H9 (cell line): ENCODE results near the gene CTPS1. TPM values are rescaled to one million over a fixed set of nuclear protein-coding genes. Genes with fewer than 3 reads are reported as not detected.

Experiments
- DNase-seq: peaks from one replicate; pipeline ENCODE4 v3.0.0-alpha.2; 2017
- H2AFZ ChIP-seq: one replicate; pipeline ENCODE4 v1.6.1; 2013; ENCODE audit warnings: mild to moderate bottlenecking, low read length, control low read depth, moderate library complexity
- H2AK5ac ChIP-seq: 2 replicates; pipeline ENCODE4 v1.6.1; 2013; ENCODE audit warnings: low read length, control low read depth, mixed read lengths; ENCODE audit not compliant: insufficient read length
- H2BK120ac ChIP-seq: one replicate; pipeline ENCODE4 v1.6.1; 2013; ENCODE audit warnings: low read depth, mild to moderate bottlenecking, low read length, control low read depth, inconsistent platforms; ENCODE audit not compliant: poor library complexity, severe bottlenecking
- H2BK12ac ChIP-seq: 2 replicates; pipeline ENCODE4 v1.6.1; 2013; ENCODE audit warnings: low read length, control low read depth, mixed read lengths, low read depth; ENCODE audit not compliant: insufficient read length
- H2BK15ac ChIP-seq: 2 replicates; pipeline ENCODE4 v1.6.1; 2013; ENCODE audit warnings: low read depth, low read length, control low read depth
- H2BK20ac ChIP-seq: one replicate; pipeline ENCODE4 v1.6.1; 2013; ENCODE audit warnings: low read depth, mild to moderate bottlenecking, low read length, control low read depth, inconsistent platforms; ENCODE audit not compliant: poor library complexity, severe bottlenecking
- H2BK5ac ChIP-seq: 2 replicates; pipeline ENCODE4 v1.6.1; 2013; ENCODE audit warnings: low read length, control low read depth, mixed read lengths; ENCODE audit not compliant: insufficient read length
- H3K14ac ChIP-seq: 2 replicates; pipeline ENCODE4 v1.6.1; 2013; ENCODE audit warnings: low read length, control low read depth; ENCODE audit not compliant: insufficient read depth
- H3K18ac ChIP-seq: 2 replicates; pipeline ENCODE4 v1.6.1; 2013; ENCODE audit warnings: low read depth, mild to moderate bottlenecking, mixed read lengths, low read length, control low read depth; ENCODE audit not compliant: insufficient read length
- H3K23ac ChIP-seq: 2 replicates; pipeline ENCODE4 v1.6.1; 2013; ENCODE audit warnings: low read length, control low read depth, mixed read lengths, low read depth; ENCODE audit not compliant: insufficient read length
- H3K23me2 ChIP-seq: 2 replicates; pipeline ENCODE4 v1.6.1; 2013; ENCODE audit warnings: low read depth, mild to moderate bottlenecking, mixed read lengths, low read length, control low read depth; ENCODE audit not compliant: insufficient read length, poor library complexity, severe bottlenecking
- H3K27ac ChIP-seq: 2 replicates; pipeline ENCODE4 v1.5.1; 2013; ENCODE audit warnings: low read length, control low read depth, mixed read lengths, low read depth; ENCODE audit not compliant: insufficient read length
- H3K27me3 ChIP-seq: 2 replicates; pipeline ENCODE4 v1.6.1; 2013; ENCODE audit warnings: low read length, control low read depth, inconsistent platforms; ENCODE audit not compliant: insufficient read depth
- H3K4ac ChIP-seq: 2 replicates; pipeline ENCODE4 v1.6.1; 2013; ENCODE audit warnings: low read depth, mild to moderate bottlenecking, control low read depth, inconsistent platforms, low read length, moderate library complexity
- H3K4me1 ChIP-seq: 2 replicates; pipeline ENCODE4 v1.6.1; 2013; ENCODE audit warnings: low read length, control low read depth, inconsistent platforms; ENCODE audit not compliant: insufficient read depth
- H3K4me2 ChIP-seq: 2 replicates; pipeline ENCODE4 v1.6.1; 2013; ENCODE audit warnings: low read length, control low read depth, mixed read lengths; ENCODE audit not compliant: insufficient read length, insufficient read depth
- H3K56ac ChIP-seq: 2 replicates; pipeline ENCODE4 v1.6.1; 2013; ENCODE audit warnings: low read depth, mild to moderate bottlenecking, mixed read lengths, low read length, control low read depth; ENCODE audit not compliant: insufficient read length
- H3K79me1 ChIP-seq: 2 replicates; pipeline ENCODE4 v1.6.1; 2013; ENCODE audit warnings: low read depth, mild to moderate bottlenecking, moderate library complexity, low read length, control low read depth, inconsistent platforms; ENCODE audit not compliant: insufficient read depth, poor library complexity, severe bottlenecking
- H3K79me2 ChIP-seq: 2 replicates; pipeline ENCODE4 v1.6.1; 2013; ENCODE audit warnings: low read length, control low read depth, inconsistent platforms; ENCODE audit not compliant: insufficient read depth
- H3K9ac ChIP-seq: 2 replicates; pipeline ENCODE4 v1.6.1; 2013; ENCODE audit warnings: low read length, control low read depth, mixed read lengths; ENCODE audit not compliant: insufficient read length; ENCODE audit errors: extremely low read depth
- H3K9me3 ChIP-seq: one replicate; pipeline ENCODE4 v1.6.1; 2013; ENCODE audit warnings: low read depth, low read length, inconsistent platforms; ENCODE audit not compliant: control insufficient read depth
- H3T11ph ChIP-seq: one replicate; pipeline ENCODE4 v1.6.1; 2013; ENCODE audit warnings: mild to moderate bottlenecking, low read length, control low read depth, inconsistent platforms
- H4K20me1 ChIP-seq: one replicate; pipeline ENCODE4 v1.6.1; 2013; ENCODE audit not compliant: control insufficient read depth, insufficient read length, insufficient read depth
- H4K5ac ChIP-seq: 2 replicates; pipeline ENCODE4 v1.6.1; 2013; ENCODE audit warnings: low read depth, mild to moderate bottlenecking, mixed read lengths, low read length, control low read depth; ENCODE audit not compliant: insufficient read length
- H4K8ac ChIP-seq: replicated peaks from 2 replicates; pipeline ENCODE4 v1.6.1; 2013; ENCODE audit warnings: low read length, control low read depth, mixed read lengths, low read depth; ENCODE audit not compliant: insufficient read length
- H4K91ac ChIP-seq: 2 replicates; pipeline ENCODE4 v1.6.1; 2013; ENCODE audit warnings: low read depth, mild to moderate bottlenecking, moderate library complexity, mixed read lengths, low read length, control low read depth; ENCODE audit not compliant: insufficient read length
- H3K27ac Mint-ChIP-seq, 3 experiments: 2 replicates in 2 of 3; 3 replicates in 1 of 3; pipeline ENCODE4 v1.8.0; 2020 to 2021; ENCODE audit warnings: mixed read lengths in 3 of 3, mild to moderate bottlenecking in 1 of 3, moderate library complexity in 1 of 3
- H3K27me3 Mint-ChIP-seq: 2 replicates; pipeline ENCODE4 v1.8.0; 2021; ENCODE audit warnings: low read depth, mild to moderate bottlenecking, moderate library complexity, mixed read lengths
- H3K36me3 Mint-ChIP-seq, 3 experiments: 2 replicates in 2 of 3; 3 replicates in 1 of 3; pipeline ENCODE4 v1.8.0; 2020 to 2021; ENCODE audit warnings: low read depth in 3 of 3, mixed read lengths in 3 of 3; ENCODE audit not compliant: insufficient read depth in 1 of 3
- H3K4me1 Mint-ChIP-seq, 2 experiments: 2 replicates each; pipeline ENCODE4 v1.8.0; 2020; ENCODE audit warnings: mixed read lengths in 2 of 2
- H3K4me3 Mint-ChIP-seq, 2 experiments: 2 replicates in 1 of 2; 3 replicates in 1 of 2; pipeline ENCODE4 v1.8.0; 2020 to 2021; ENCODE audit warnings: mild to moderate bottlenecking in 2 of 2, mixed read lengths in 2 of 2, moderate library complexity in 1 of 2
- H3K9me3 Mint-ChIP-seq, 2 experiments: 2 replicates in 1 of 2; 3 replicates in 1 of 2; pipeline ENCODE4 v1.8.0; 2020; ENCODE audit warnings: mild to moderate bottlenecking in 2 of 2, mixed read lengths in 2 of 2, moderate library complexity in 1 of 2
- WGBS: extraction: QIAGEN DNeasy Blood & Tissue Kit; methylation state at CpG from one replicate; pipeline ENCODE4 v1.1.7; 2013; ENCODE audit warnings: missing lambda C conversion rate, low lambda C conversion rate, mixed read lengths; ENCODE audit not compliant: insufficient read length; ENCODE audit errors: extremely low coverage; 5-methylcytosine and 5-hydroxymethylcytosine counted together
- total RNA-seq: library from RNA; stranded (reverse); gene quantifications from 2 replicates; pipeline ENCODE4 v1.2.1, GENCODE V29; 2021
- TF ChIP-seq, protein P1 (sequence below): fragments of 200-600 bp; sonication (generic); conservative IDR thresholded peaks from 3 replicates; pipeline ENCODE4 v1.8.0; 2021; ENCODE audit warnings: antibody characterized with exemption, mild to moderate bottlenecking

The CTPS1 gene
- total RNA-seq, 1 experiment from 2014 or later, result 105 TPM

DNA sequence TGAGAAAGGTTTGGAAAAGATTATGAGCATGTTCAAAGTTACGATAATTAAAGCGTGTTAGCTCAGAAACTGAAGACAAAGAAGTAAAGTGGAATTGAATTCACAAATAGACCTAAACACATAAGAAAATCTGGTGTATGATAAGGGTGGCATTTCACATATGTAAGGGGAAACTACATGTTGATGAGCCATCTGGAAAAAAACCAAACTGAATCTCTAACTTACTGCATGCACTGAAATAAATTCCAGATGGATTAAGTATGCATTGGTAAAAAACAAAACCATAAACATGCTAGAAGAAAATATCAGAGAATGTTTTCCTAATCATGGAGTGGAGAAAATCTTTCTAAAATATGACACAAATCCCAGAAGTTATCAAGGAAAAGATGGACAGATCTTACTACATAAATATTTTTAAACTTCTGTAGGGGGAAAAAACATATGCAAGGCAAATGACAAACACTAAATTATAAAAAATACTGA lies 34.0 kb upstream of the CTPS1 start:
- H4K5ac ChIP-seq, result no peak overlapping the region
- H3K23ac ChIP-seq, result no peak overlapping the region
- H3K27me3 Mint-ChIP-seq, result peaks cover 2% of the 10 kb centered on the region; the same call in 1 of the 2 replicates
- no peak overlapping the region for H4K91ac ChIP-seq
- no peak overlapping the region for H2BK12ac ChIP-seq
- no peak overlapping the region for H3K9ac ChIP-seq
- no peak overlapping the region for H2AFZ ChIP-seq
- no peaks in the 10 kb centered on the region for H3K79me2 ChIP-seq
- no peak overlapping the region for H3K18ac ChIP-seq
- H3K4me1 Mint-ChIP-seq, result peaks cover 7 to 10% of the 10 kb centered on the region in 2 experiments
- no peak overlapping the region for H3K27ac Mint-ChIP-seq
- DNase-seq, result no peak
- H4K20me1 ChIP-seq, result no peaks in the 10 kb centered on the region
- H2AK5ac ChIP-seq, result no peak overlapping the region
- 0 out of 2 replicates have a peak, but pooled peaks cover 3% of the 10 kb centered on the region for H3K4me1 ChIP-seq
- H3K56ac ChIP-seq, result no peak overlapping the region
- no peaks in the 10 kb centered on the region for H3K79me1 ChIP-seq
- H2BK5ac ChIP-seq, result no peak overlapping the region
- H3K27me3 ChIP-seq, result no peaks in the 10 kb centered on the region
- no peak overlapping the region for H3K4ac ChIP-seq
- H3K27ac ChIP-seq, result no peak overlapping the region
- no peak overlapping the region for H4K8ac ChIP-seq
- no peaks in the 10 kb centered on the region for H3K9me3 Mint-ChIP-seq
- TF ChIP-seq, protein P1, sequence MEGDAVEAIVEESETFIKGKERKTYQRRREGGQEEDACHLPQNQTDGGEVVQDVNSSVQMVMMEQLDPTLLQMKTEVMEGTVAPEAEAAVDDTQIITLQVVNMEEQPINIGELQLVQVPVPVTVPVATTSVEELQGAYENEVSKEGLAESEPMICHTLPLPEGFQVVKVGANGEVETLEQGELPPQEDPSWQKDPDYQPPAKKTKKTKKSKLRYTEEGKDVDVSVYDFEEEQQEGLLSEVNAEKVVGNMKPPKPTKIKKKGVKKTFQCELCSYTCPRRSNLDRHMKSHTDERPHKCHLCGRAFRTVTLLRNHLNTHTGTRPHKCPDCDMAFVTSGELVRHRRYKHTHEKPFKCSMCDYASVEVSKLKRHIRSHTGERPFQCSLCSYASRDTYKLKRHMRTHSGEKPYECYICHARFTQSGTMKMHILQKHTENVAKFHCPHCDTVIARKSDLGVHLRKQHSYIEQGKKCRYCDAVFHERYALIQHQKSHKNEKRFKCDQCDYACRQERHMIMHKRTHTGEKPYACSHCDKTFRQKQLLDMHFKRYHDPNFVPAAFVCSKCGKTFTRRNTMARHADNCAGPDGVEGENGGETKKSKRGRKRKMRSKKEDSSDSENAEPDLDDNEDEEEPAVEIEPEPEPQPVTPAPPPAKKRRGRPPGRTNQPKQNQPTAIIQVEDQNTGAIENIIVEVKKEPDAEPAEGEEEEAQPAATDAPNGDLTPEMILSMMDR, result no peak
- no peaks in the 10 kb centered on the region for H3K9me3 ChIP-seq
- no peak overlapping the region for H2BK20ac ChIP-seq
- no peak overlapping the region for H2BK120ac ChIP-seq
- no peak overlapping the region for H3T11ph ChIP-seq
- H3K14ac ChIP-seq, result no peak overlapping the region
- WGBS, result no CpG with 5 or more reads among the region's 2 CpGs
- H3K4me2 ChIP-seq, result no peak overlapping the region
- H3K36me3 Mint-ChIP-seq, result no peaks in the 10 kb centered on the region
- no peak overlapping the region for H3K4me3 Mint-ChIP-seq
- H3K23me2 ChIP-seq, result no peaks in the 10 kb centered on the region
- no peak overlapping the region for H2BK15ac ChIP-seq
